OCI-LY3 (cell line): Measurements from ENCODE around the gene FBXO24.
"Not testable (repeated sequence)": the region's sequence is repeated elsewhere in the genome, so short reads cannot be mapped to it uniquely, and the experiment has no call there.

Experiments
- H2AFZ ChIP-seq: fragments of 200-600, 300-600 bp; shearing (Covaris generic); 2 replicates; pipeline ENCODE4 v1.6.0; 2014; ENCODE audit warnings: antibody characterized with exemption, low read depth, low read length
- H3K27ac ChIP-seq: fragments of 200-600, 300-600 bp; sonication (generic); 2 replicates; pipeline ENCODE4 v1.5.1; 2014; ENCODE audit warnings: mild to moderate bottlenecking, low read length, moderate library complexity, mixed read lengths
- H3K27me3 ChIP-seq: fragments of 200-600, 300-600 bp; sonication (generic); 2 replicates; pipeline ENCODE4 v1.6.1; 2014; ENCODE audit warnings: low read depth, low read length, mixed read lengths
- H3K36me3 ChIP-seq: fragments of 200-600, 300-600 bp; sonication (generic); replicated peaks from 2 replicates; pipeline ENCODE3; 2014; ENCODE audit warnings: low read depth, low read length, mixed read lengths
- H3K4me1 ChIP-seq: fragments of 300-600, 200-600 bp; sonication (generic); 2 replicates; pipeline ENCODE4 v1.6.1; 2014; ENCODE audit warnings: low read length, mixed read lengths
- H3K4me2 ChIP-seq: fragments of 200-600, 300-600 bp; sonication (generic); 2 replicates; pipeline ENCODE4 v1.6.1; 2014; ENCODE audit warnings: low read length, mixed read lengths
- H3K4me3 ChIP-seq: fragments of 300-600, 200-600 bp; sonication (generic); 2 replicates; pipeline ENCODE4 v1.5.1; 2014; ENCODE audit warnings: antibody characterized with exemption, mild to moderate bottlenecking, low read length, moderate library complexity
- H3K79me2 ChIP-seq: fragments of 300-600, 200-600 bp; shearing (Covaris generic); 2 replicates; pipeline ENCODE4 v1.6.1; 2014; ENCODE audit warnings: mild to moderate bottlenecking, low read length, mixed read lengths
- H3K9ac ChIP-seq: fragments of 300-600, 200-600 bp; shearing (Covaris generic); 2 replicates; pipeline ENCODE4 v1.6.0; 2014; ENCODE audit warnings: mild to moderate bottlenecking, low read length, moderate library complexity
- H3K9me3 ChIP-seq: fragments of 200-600, 300-600 bp; shearing (Covaris generic); 2 replicates; pipeline ENCODE4 v1.6.1; 2014; ENCODE audit warnings: low read length, mixed read lengths; ENCODE audit not compliant: insufficient read depth
- H4K20me1 ChIP-seq: fragments of 200-600, 300-600 bp; sonication (generic); 2 replicates; pipeline ENCODE4 v1.6.1; 2016; ENCODE audit warnings: low read length, mixed read lengths; ENCODE audit not compliant: insufficient read depth
- EZH2phosphoT487 ChIP-seq: fragments of 200-600 bp; shearing (Covaris generic); IDR thresholded peaks from 2 replicates; pipeline ENCODE4 v1.6.1; 2018; ENCODE audit warnings: antibody characterized with exemption, mixed run types, low read depth
- TF ChIP-seq, protein P1 (sequence below): fragments of 200-600, 300-600 bp; sonication (generic); IDR thresholded peaks from 2 replicates; pipeline ENCODE4 v1.5.1; 2014; ENCODE audit warnings: antibody characterized with exemption, low read length, low read depth

Gene FBXO24

DNA sequence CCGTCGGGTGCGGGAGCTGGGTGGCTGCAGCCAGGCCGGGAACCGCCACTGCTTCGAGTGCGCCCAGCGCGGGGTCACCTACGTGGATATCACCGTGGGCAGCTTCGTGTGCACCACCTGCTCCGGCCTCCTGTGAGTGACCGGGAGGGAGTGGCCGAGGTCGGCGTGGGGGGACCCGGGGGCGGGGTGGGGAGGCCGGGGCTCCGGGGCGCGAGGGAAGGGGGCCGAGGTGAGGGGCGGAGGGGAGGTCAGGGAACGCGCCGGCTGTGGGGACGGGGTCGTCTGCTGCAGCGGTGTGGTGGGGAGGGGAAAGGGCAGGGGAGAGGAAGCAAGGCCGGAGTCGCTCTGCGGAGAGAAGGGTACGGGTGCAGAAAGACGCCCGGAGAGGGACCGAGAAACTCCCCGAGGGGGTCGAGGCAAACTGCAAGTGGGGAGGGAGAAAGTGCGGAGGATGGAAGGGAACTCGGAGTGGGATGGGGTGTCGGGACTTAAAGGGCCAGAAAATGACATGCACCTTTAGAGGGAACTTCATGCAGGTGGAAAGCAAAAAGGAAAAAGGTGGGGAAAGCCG, 46.6 kb upstream of the FBXO24 start:
- Histone ChIP-seq H3K9ac (peak overlapping the region; percentile 52), H3K4me3 (peak overlapping the region; percentile 79), H3K27ac (no peak overlapping the region), H3K4me2 (peak overlapping the region; percentile 95), H3K27me3 (no peaks in the 10 kb centered on the region), H3K36me3 (peaks cover 6% of the 10 kb centered on the region), H4K20me1 (no peaks in the 10 kb centered on the region), H2AFZ (no peak overlapping the region), H3K9me3 (no peaks in the 10 kb centered on the region), H3K79me2 (peaks cover 39% of the 10 kb centered on the region), H3K4me1 (peaks cover 45% of the 10 kb centered on the region)
- TF ChIP-seq, protein P1, sequence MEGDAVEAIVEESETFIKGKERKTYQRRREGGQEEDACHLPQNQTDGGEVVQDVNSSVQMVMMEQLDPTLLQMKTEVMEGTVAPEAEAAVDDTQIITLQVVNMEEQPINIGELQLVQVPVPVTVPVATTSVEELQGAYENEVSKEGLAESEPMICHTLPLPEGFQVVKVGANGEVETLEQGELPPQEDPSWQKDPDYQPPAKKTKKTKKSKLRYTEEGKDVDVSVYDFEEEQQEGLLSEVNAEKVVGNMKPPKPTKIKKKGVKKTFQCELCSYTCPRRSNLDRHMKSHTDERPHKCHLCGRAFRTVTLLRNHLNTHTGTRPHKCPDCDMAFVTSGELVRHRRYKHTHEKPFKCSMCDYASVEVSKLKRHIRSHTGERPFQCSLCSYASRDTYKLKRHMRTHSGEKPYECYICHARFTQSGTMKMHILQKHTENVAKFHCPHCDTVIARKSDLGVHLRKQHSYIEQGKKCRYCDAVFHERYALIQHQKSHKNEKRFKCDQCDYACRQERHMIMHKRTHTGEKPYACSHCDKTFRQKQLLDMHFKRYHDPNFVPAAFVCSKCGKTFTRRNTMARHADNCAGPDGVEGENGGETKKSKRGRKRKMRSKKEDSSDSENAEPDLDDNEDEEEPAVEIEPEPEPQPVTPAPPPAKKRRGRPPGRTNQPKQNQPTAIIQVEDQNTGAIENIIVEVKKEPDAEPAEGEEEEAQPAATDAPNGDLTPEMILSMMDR = no peak
- TF ChIP-seq EZH2phosphoT487 = no peak

GRCh38 chr7:100540073-100540723, 45.9 kb upstream of the FBXO24 start:
- Histone ChIP-seq H3K79me2 (peaks cover 45% of the 10 kb centered on the region), H3K4me2 (peak overlapping the region; percentile 95), H3K36me3 (peaks cover 6% of the 10 kb centered on the region), H3K27ac (no peak overlapping the region), H3K27me3 (no peaks in the 10 kb centered on the region), H2AFZ (no peak overlapping the region), H3K9me3 (no peaks in the 10 kb centered on the region), H3K4me3 (peak overlapping the region; percentile 79), H3K4me1 (peaks cover 52% of the 10 kb centered on the region), H3K9ac (peak overlapping the region; percentile 52), H4K20me1 (no peaks in the 10 kb centered on the region)
- TF ChIP-seq, protein P1 = no peak
- no peak for TF ChIP-seq EZH2phosphoT487

- Histone ChIP-seq H3K4me2 (peak overlapping the region; percentile 92), H3K27ac (peak overlapping the region; percentile 99), H3K79me2 (peaks cover 49% of the 10 kb centered on the region), H3K4me1 (peaks cover 63% of the 10 kb centered on the region), H3K9ac (peak overlapping the region; percentile 61), H3K4me3 (peak overlapping the region; percentile 61)
- H3K27me3 ChIP-seq, H2AFZ ChIP-seq, H4K20me1 ChIP-seq, H3K9me3 ChIP-seq, H3K36me3 ChIP-seq: not testable (repeated sequence)
These were observed 44.8 kb upstream of the FBXO24 start for GRCh38 chr7:100541309-100541708.

DNA sequence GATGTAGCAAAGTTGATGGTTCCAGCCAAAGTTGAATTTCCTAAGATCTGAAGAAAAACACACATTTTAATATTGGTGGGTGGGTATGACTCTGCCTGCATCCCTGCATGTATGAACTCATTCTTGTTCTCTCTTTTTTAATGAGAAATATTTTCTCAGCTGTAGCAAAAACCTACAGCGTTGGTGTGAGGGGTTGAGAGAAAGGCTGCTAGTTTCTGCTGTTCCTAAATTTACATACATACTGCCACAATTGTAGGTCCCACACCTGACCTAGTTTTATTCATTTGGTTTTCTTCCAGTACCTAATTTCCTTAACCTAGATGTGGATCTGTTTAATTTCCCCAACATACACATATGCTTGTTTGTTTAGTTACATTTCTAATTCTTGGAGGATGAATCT, 42.5 kb upstream of the FBXO24 start:
- TF ChIP-seq, protein P1 = no peak
- TF ChIP-seq EZH2phosphoT487 = no peak
- Histone ChIP-seq H3K4me3 (peak overlapping the region; percentile 41), H3K27ac (peak overlapping the region; percentile 99), H3K4me1 (peaks cover 86% of the 10 kb centered on the region), H3K4me2 (peak overlapping the region; percentile 92), H3K9ac (peak overlapping the region; percentile 82), H4K20me1 (no peaks in the 10 kb centered on the region), H3K79me2 (peaks cover 70% of the 10 kb centered on the region), H2AFZ (no peak overlapping the region), H3K9me3 (no peaks in the 10 kb centered on the region), H3K27me3 (no peaks in the 10 kb centered on the region), H3K36me3 (peaks cover 6% of the 10 kb centered on the region)
